SH-SY5Y (cell line): ENCODE data around the gene STMND1.

Source experiments
- GATA2 ChIP-seq: IDR thresholded peaks from 2 replicates; pipeline ENCODE4 v1.6.1; 2011; ENCODE audit warnings: mild to moderate bottlenecking, low read depth, low read length
- GATA3 ChIP-seq: IDR thresholded peaks from 2 replicates; pipeline ENCODE4 v1.6.1; 2011; ENCODE audit warnings: low read depth, mild to moderate bottlenecking, low read length, moderate library complexity

STMND1 gene

GRCh38 chr6:17101422-17102257 lies at the start of gene STMND1:
Gene STMND1, plus strand, starts transcription at chr6:17102050. Its CDS starts 208 bp downstream, at chr6:17102258.
- no peak for TF ChIP-seq GATA3
- no peak for TF ChIP-seq GATA2

- TF ChIP-seq GATA2 (no peak), GATA3 (no peak)
Measured at GRCh38 chr6:17054647-17055046, 47.2 kb upstream of the STMND1 start.

- TF ChIP-seq GATA3 (no peak), GATA2 (no peak)
Measured at GRCh38 chr6:17057322-17057721, 44.5 kb upstream of the STMND1 start.

GRCh38 chr6:17058550-17058949 lies 43.3 kb upstream of the STMND1 start:
- no peak for TF ChIP-seq GATA2
- TF ChIP-seq GATA3: no peak

GRCh38 chr6:17059022-17059421 lies 42.8 kb upstream of the STMND1 start:
- TF ChIP-seq GATA2 (no peak), GATA3 (no peak)

- TF ChIP-seq GATA2 (no peak), GATA3 (no peak)
Measured at GRCh38 chr6:17059850-17060249, 42.0 kb upstream of the STMND1 start.

GRCh38 chr6:17061097-17061496 lies 40.8 kb upstream of the STMND1 start:
- TF ChIP-seq GATA3: no peak

GRCh38 chr6:17062871-17063440 lies 38.9 kb upstream of the STMND1 start:
- TF ChIP-seq GATA2 (no peak), GATA3 (no peak)

GRCh38 chr6:17064975-17065374 lies 36.9 kb upstream of the STMND1 start:
- TF ChIP-seq GATA3: no peak
- no peak for TF ChIP-seq GATA2

- TF ChIP-seq GATA3 (no peak), GATA2 (no peak)
Measured at GRCh38 chr6:17066610-17067009, 35.2 kb upstream of the STMND1 start.

- TF ChIP-seq GATA2 (no peak), GATA3 (no peak)
Measured at GRCh38 chr6:17081273-17081672, 20.6 kb upstream of the STMND1 start.

- TF ChIP-seq GATA3 (no peak), GATA2 (no peak)
Measured at GRCh38 chr6:17081860-17082508, 19.9 kb upstream of the STMND1 start.

- no peak for TF ChIP-seq GATA3
- no peak for TF ChIP-seq GATA2
Measured at GRCh38 chr6:17083397-17083796, 18.5 kb upstream of the STMND1 start.

GRCh38 chr6:17086469-17086868 lies 15.4 kb upstream of the STMND1 start:
- TF ChIP-seq GATA2 (no peak), GATA3 (no peak)
